Measurements from ENCODE around the gene KRT5.
"Not testable (repeated sequence)": the region's sequence is repeated elsewhere in the genome, so short reads cannot be mapped to it uniquely, and the experiment has no call there.

KRT5 gene

GRCh38 chr12:52508211-52508610 lies 12.0 kb downstream of the KRT5 start:
- no peaks in the 10 kb centered on the region for H3K9me3 ChIP-seq (ENCODE audit: control insufficient read depth, insufficient read depth, low read length)
- no peak overlapping the region for H3K27ac ChIP-seq (ENCODE audit: low read length)
- H3K4me3 ChIP-seq (ENCODE audit: low read length) = no peak overlapping the region
- H3K27me3 ChIP-seq (ENCODE audit: control insufficient read depth, insufficient read depth, low read length) = no peaks in the 10 kb centered on the region
- no peaks in the 10 kb centered on the region for H3K4me1 ChIP-seq (ENCODE audit: control insufficient read depth, insufficient read depth, low read length)
- WGBS (ENCODE audit: insufficient coverage, insufficient read length) = no CpG with 5 or more reads among the region's 5 CpGs
- no peak for DNase-seq (ENCODE audit: low read depth, low spot score)
- H3K36me3 ChIP-seq (ENCODE audit: control insufficient read depth, insufficient read depth, low read length) = no peaks in the 10 kb centered on the region

GRCh38 chr12:52506858-52507715 lies 13.1 kb downstream of the KRT5 start:
- Histone ChIP-seq H3K36me3 (ENCODE audit: control insufficient read depth, insufficient read depth, low read length) (no peaks in the 10 kb centered on the region), H3K27ac (ENCODE audit: low read length) (no peak overlapping the region), H3K4me1 (ENCODE audit: control insufficient read depth, insufficient read depth, low read length) (no peaks in the 10 kb centered on the region), H3K4me3 (ENCODE audit: low read length) (no peak overlapping the region), H3K27me3 (ENCODE audit: control insufficient read depth, insufficient read depth, low read length) (no peaks in the 10 kb centered on the region), H3K9me3 (ENCODE audit: control insufficient read depth, insufficient read depth, low read length) (no peaks in the 10 kb centered on the region)
- no CpG with 5 or more reads among the region's 4 CpGs for WGBS (ENCODE audit: insufficient coverage, insufficient read length)
- no peak for DNase-seq (ENCODE audit: low read depth, low spot score)

- no peaks in the 10 kb centered on the region for H3K4me1 ChIP-seq (ENCODE audit: control insufficient read depth, insufficient read depth, low read length)
- WGBS (ENCODE audit: insufficient coverage, insufficient read length) = no CpG with 5 or more reads among the region's 1 CpG
- no peaks in the 10 kb centered on the region for H3K27me3 ChIP-seq (ENCODE audit: control insufficient read depth, insufficient read depth, low read length)
- no peak overlapping the region for H3K27ac ChIP-seq (ENCODE audit: low read length)
- H3K36me3 ChIP-seq (ENCODE audit: control insufficient read depth, insufficient read depth, low read length) = no peaks in the 10 kb centered on the region
- no peak for DNase-seq (ENCODE audit: low read depth, low spot score)
- no peaks in the 10 kb centered on the region for H3K9me3 ChIP-seq (ENCODE audit: control insufficient read depth, insufficient read depth, low read length)
- no peak overlapping the region for H3K4me3 ChIP-seq (ENCODE audit: low read length)
Observed at GRCh38 chr12:52502877-52503276, 17.3 kb downstream of the KRT5 start.

GRCh38 chr12:52501490-52501889 lies 18.7 kb downstream of the KRT5 start:
- no peak overlapping the region for H3K4me3 ChIP-seq (ENCODE audit: low read length)
- no peak overlapping the region for H3K27ac ChIP-seq (ENCODE audit: low read length)
- no peaks in the 10 kb centered on the region for H3K9me3 ChIP-seq (ENCODE audit: control insufficient read depth, insufficient read depth, low read length)
- no peaks in the 10 kb centered on the region for H3K27me3 ChIP-seq (ENCODE audit: control insufficient read depth, insufficient read depth, low read length)
- DNase-seq (ENCODE audit: low read depth, low spot score) = no peak
- no peaks in the 10 kb centered on the region for H3K36me3 ChIP-seq (ENCODE audit: control insufficient read depth, insufficient read depth, low read length)
- peaks cover 5% of the 10 kb centered on the region; the same call in 1 of the 2 replicates for H3K4me1 ChIP-seq (ENCODE audit: control insufficient read depth, insufficient read depth, low read length)
- no CpG with 5 or more reads among the region's 7 CpGs for WGBS (ENCODE audit: insufficient coverage, insufficient read length)

- DNase-seq (ENCODE audit: low read depth, low spot score); H3K4me3 ChIP-seq (ENCODE audit: low read length); H3K27ac ChIP-seq (ENCODE audit: low read length); H3K36me3 ChIP-seq (ENCODE audit: control insufficient read depth, insufficient read depth, low read length); H3K27me3 ChIP-seq (ENCODE audit: control insufficient read depth, insufficient read depth, low read length); H3K4me1 ChIP-seq (ENCODE audit: control insufficient read depth, insufficient read depth, low read length); H3K9me3 ChIP-seq (ENCODE audit: control insufficient read depth, insufficient read depth, low read length): not testable (repeated sequence)
- WGBS (ENCODE audit: insufficient coverage, insufficient read length) = no CpG with 5 or more reads among the region's 6 CpGs
Observed at GRCh38 chr12:52500574-52500973, 19.6 kb downstream of the KRT5 start.

- Histone ChIP-seq H3K27ac (ENCODE audit: low read length) (no peak overlapping the region), H3K4me1 (ENCODE audit: control insufficient read depth, insufficient read depth, low read length) (peaks cover 13% of the 10 kb centered on the region), H3K9me3 (ENCODE audit: control insufficient read depth, insufficient read depth, low read length) (no peaks in the 10 kb centered on the region), H3K27me3 (ENCODE audit: control insufficient read depth, insufficient read depth, low read length) (no peaks in the 10 kb centered on the region), H3K4me3 (ENCODE audit: low read length) (no peak overlapping the region), H3K36me3 (ENCODE audit: control insufficient read depth, insufficient read depth, low read length) (no peaks in the 10 kb centered on the region)
- 100% methylated on average over 1 of the region's 5 CpGs for WGBS (ENCODE audit: insufficient coverage, insufficient read length)
- DNase-seq (ENCODE audit: low read depth, low spot score) = no peak
Observed at GRCh38 chr12:52499806-52500560, 20.2 kb downstream of the KRT5 start.

- Histone ChIP-seq H3K4me3 (ENCODE audit: low read length) (no peak overlapping the region), H3K9me3 (ENCODE audit: control insufficient read depth, insufficient read depth, low read length) (no peaks in the 10 kb centered on the region), H3K36me3 (ENCODE audit: control insufficient read depth, insufficient read depth, low read length) (no peaks in the 10 kb centered on the region), H3K27me3 (ENCODE audit: control insufficient read depth, insufficient read depth, low read length) (no peaks in the 10 kb centered on the region), H3K27ac (ENCODE audit: low read length) (no peak overlapping the region), H3K4me1 (ENCODE audit: control insufficient read depth, insufficient read depth, low read length) (peaks cover 13% of the 10 kb centered on the region)
- WGBS (ENCODE audit: insufficient coverage, insufficient read length) = no CpG with 5 or more reads among the region's 1 CpG
- no peak for DNase-seq (ENCODE audit: low read depth, low spot score)
Observed at GRCh38 chr12:52498946-52499345, 21.2 kb downstream of the KRT5 start.

- H3K27me3 ChIP-seq (ENCODE audit: control insufficient read depth, insufficient read depth, low read length) = no peaks in the 10 kb centered on the region
- DNase-seq (ENCODE audit: low read depth, low spot score) = no peak
- H3K27ac ChIP-seq (ENCODE audit: low read length) = no peak overlapping the region
- H3K36me3 ChIP-seq (ENCODE audit: control insufficient read depth, insufficient read depth, low read length) = no peaks in the 10 kb centered on the region
- H3K4me1 ChIP-seq (ENCODE audit: control insufficient read depth, insufficient read depth, low read length) = peaks cover 13% of the 10 kb centered on the region
- no CpG with 5 or more reads among the region's 7 CpGs for WGBS (ENCODE audit: insufficient coverage, insufficient read length)
- H3K9me3 ChIP-seq (ENCODE audit: control insufficient read depth, insufficient read depth, low read length) = no peaks in the 10 kb centered on the region
- no peak overlapping the region for H3K4me3 ChIP-seq (ENCODE audit: low read length)
Observed at GRCh38 chr12:52497975-52498374, 22.2 kb downstream of the KRT5 start.

- H3K27ac ChIP-seq (ENCODE audit: low read length) = no peak overlapping the region
Observed at GRCh38 chr12:52496590-52497071, 23.6 kb downstream of the KRT5 start.

GRCh38 chr12:52496054-52496453 lies 24.1 kb downstream of the KRT5 start:
- H3K36me3 ChIP-seq (ENCODE audit: control insufficient read depth, insufficient read depth, low read length) = no peaks in the 10 kb centered on the region
- peaks cover 13% of the 10 kb centered on the region for H3K4me1 ChIP-seq (ENCODE audit: control insufficient read depth, insufficient read depth, low read length)
- H3K27ac ChIP-seq (ENCODE audit: low read length) = no peak overlapping the region
- H3K27me3 ChIP-seq (ENCODE audit: control insufficient read depth, insufficient read depth, low read length) = no peaks in the 10 kb centered on the region
- H3K9me3 ChIP-seq (ENCODE audit: control insufficient read depth, insufficient read depth, low read length) = no peaks in the 10 kb centered on the region
- no peak overlapping the region for H3K4me3 ChIP-seq (ENCODE audit: low read length)
- DNase-seq (ENCODE audit: low read depth, low spot score) = no peak
- WGBS (ENCODE audit: insufficient coverage, insufficient read length) = no CpG with 5 or more reads among the region's 2 CpGs

More at GRCh38 chr12:52496590-52497071, 23.6 kb downstream of the KRT5 start:
- no peaks in the 10 kb centered on the region for H3K9me3 ChIP-seq (ENCODE audit: control insufficient read depth, insufficient read depth, low read length)
- H3K4me1 ChIP-seq (ENCODE audit: control insufficient read depth, insufficient read depth, low read length) = peaks cover 13% of the 10 kb centered on the region
- H3K27me3 ChIP-seq (ENCODE audit: control insufficient read depth, insufficient read depth, low read length) = no peaks in the 10 kb centered on the region
- H3K36me3 ChIP-seq (ENCODE audit: control insufficient read depth, insufficient read depth, low read length) = no peaks in the 10 kb centered on the region
- WGBS (ENCODE audit: insufficient coverage, insufficient read length) = no CpG with 5 or more reads among the region's 4 CpGs
- DNase-seq (ENCODE audit: low read depth, low spot score) = no peak
- no peak overlapping the region for H3K4me3 ChIP-seq (ENCODE audit: low read length)

Measured in iPS DF 6.9 (cell line).